Loucy (cell line): ENCODE measurements around the gene CNTN4.

Source experiments
- H2AFZ ChIP-seq: fragments of 200-600 bp; sonication (generic); 2 replicates; pipeline ENCODE4 v1.6.0; 2016; ENCODE audit warnings: antibody characterized with exemption, mild to moderate bottlenecking, low read length, moderate library complexity
- H3F3A ChIP-seq: fragments of 200-600 bp; 2 replicates; pipeline ENCODE4 v1.6.0; 2016; ENCODE audit warnings: antibody characterized with exemption, low read depth, mild to moderate bottlenecking
- H3K27me3 ChIP-seq: fragments of 200-600 bp; sonication (generic); 2 replicates; pipeline ENCODE4 v1.6.1; 2014; ENCODE audit warnings: low read length, mild to moderate bottlenecking; ENCODE audit not compliant: insufficient read depth, poor library complexity, severe bottlenecking
- H3K36me3 ChIP-seq: fragments of 200-600 bp; sonication (generic); 2 replicates; pipeline ENCODE4 v1.6.1; 2016; ENCODE audit warnings: low read length; ENCODE audit not compliant: insufficient read depth
- H3K4me1 ChIP-seq: fragments of 200-600 bp; sonication (generic); 2 replicates; pipeline ENCODE4 v1.5.1; 2014; ENCODE audit warnings: low read length, mild to moderate bottlenecking; ENCODE audit not compliant: insufficient read depth, poor library complexity, severe bottlenecking
- H3K4me2 ChIP-seq: fragments of 200-600 bp; sonication (generic); 2 replicates; pipeline ENCODE4 v1.6.0; 2014; ENCODE audit warnings: antibody characterized with exemption, low read length, low read depth, mild to moderate bottlenecking; ENCODE audit not compliant: poor library complexity, severe bottlenecking
- H3K4me3 ChIP-seq: fragments of 200-600 bp; sonication (generic); 2 replicates; pipeline ENCODE4 v1.5.1; 2014; ENCODE audit warnings: low read length, mild to moderate bottlenecking, mixed read lengths; ENCODE audit not compliant: poor library complexity, severe bottlenecking
- H3K79me2 ChIP-seq: fragments of 200-600 bp; sonication (generic); 2 replicates; pipeline ENCODE4 v1.6.1; 2014; ENCODE audit warnings: low read length; ENCODE audit not compliant: insufficient read depth
- H3K9ac ChIP-seq: fragments of 200-600 bp; sonication (generic); 2 replicates; pipeline ENCODE4 v1.6.0; 2014; ENCODE audit warnings: mild to moderate bottlenecking, low read depth, low read length, moderate library complexity; ENCODE audit not compliant: poor library complexity, severe bottlenecking
- H3K9me2 ChIP-seq: fragments of 200-600 bp; sonication (generic); replicated peaks from 2 replicates; pipeline ENCODE4 v1.6.1; 2016; ENCODE audit warnings: low read depth, low read length, mixed read lengths
- H3K9me3 ChIP-seq: fragments of 200-600 bp; sonication (generic); 2 replicates; pipeline ENCODE4 v1.6.1; 2014; ENCODE audit warnings: mild to moderate bottlenecking, antibody characterized with exemption, low read length, low read depth; ENCODE audit not compliant: insufficient read depth
- H4K20me1 ChIP-seq: fragments of 200-600 bp; sonication (generic); 2 replicates; pipeline ENCODE4 v1.6.0; 2014; ENCODE audit warnings: antibody characterized with exemption, low read length, mild to moderate bottlenecking; ENCODE audit not compliant: insufficient read depth, poor library complexity, severe bottlenecking
- EZH2phosphoT487 ChIP-seq: fragments of 200-600 bp; IDR thresholded peaks from 2 replicates; pipeline ENCODE4 v1.6.1; 2018; ENCODE audit warnings: antibody characterized with exemption, mild to moderate bottlenecking, moderate library complexity, borderline replicate concordance
- TF ChIP-seq, protein P1 (sequence below): fragments of 200-600 bp; sonication (generic); conservative IDR thresholded peaks from 2 replicates; pipeline ENCODE4 v1.5.1; 2014; ENCODE audit warnings: mild to moderate bottlenecking, antibody characterized with exemption, low read length

The CNTN4 gene

DNA sequence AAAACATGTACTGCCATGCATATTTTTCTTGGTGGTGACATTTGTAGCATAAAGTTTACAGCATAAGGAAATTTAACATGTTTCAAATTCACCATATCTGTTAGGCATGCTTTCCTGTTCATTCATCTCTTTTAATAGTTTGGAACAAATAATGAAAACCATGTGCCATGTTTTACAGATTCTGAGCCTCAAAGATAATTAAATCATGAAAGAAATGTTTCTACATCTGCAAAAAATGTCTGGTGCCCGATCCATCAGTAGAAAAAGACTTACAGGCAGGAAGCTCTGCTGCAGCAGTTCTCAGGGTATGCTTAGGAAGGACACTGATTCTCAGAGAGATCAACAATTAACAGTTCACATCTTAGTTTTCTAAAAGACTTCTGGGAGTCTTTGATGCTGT is 695.3 kb downstream of the CNTN4 start:
- Histone ChIP-seq H4K20me1 (no peaks in the 10 kb centered on the region), H3K36me3 (no peaks in the 10 kb centered on the region), H3K4me2 (no peak overlapping the region), H3F3A (no peaks in the 10 kb centered on the region), H3K4me1 (no peaks in the 10 kb centered on the region), H3K79me2 (no peaks in the 10 kb centered on the region), H2AFZ (no peak overlapping the region), H3K4me3 (no peak overlapping the region), H3K9ac (no peak overlapping the region), H3K27me3 (no peaks in the 10 kb centered on the region), H3K9me2 (no peaks in the 10 kb centered on the region), H3K9me3 (no peaks in the 10 kb centered on the region)
- no peak for TF ChIP-seq EZH2phosphoT487
- TF ChIP-seq, protein P1, sequence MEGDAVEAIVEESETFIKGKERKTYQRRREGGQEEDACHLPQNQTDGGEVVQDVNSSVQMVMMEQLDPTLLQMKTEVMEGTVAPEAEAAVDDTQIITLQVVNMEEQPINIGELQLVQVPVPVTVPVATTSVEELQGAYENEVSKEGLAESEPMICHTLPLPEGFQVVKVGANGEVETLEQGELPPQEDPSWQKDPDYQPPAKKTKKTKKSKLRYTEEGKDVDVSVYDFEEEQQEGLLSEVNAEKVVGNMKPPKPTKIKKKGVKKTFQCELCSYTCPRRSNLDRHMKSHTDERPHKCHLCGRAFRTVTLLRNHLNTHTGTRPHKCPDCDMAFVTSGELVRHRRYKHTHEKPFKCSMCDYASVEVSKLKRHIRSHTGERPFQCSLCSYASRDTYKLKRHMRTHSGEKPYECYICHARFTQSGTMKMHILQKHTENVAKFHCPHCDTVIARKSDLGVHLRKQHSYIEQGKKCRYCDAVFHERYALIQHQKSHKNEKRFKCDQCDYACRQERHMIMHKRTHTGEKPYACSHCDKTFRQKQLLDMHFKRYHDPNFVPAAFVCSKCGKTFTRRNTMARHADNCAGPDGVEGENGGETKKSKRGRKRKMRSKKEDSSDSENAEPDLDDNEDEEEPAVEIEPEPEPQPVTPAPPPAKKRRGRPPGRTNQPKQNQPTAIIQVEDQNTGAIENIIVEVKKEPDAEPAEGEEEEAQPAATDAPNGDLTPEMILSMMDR = no peak

DNA sequence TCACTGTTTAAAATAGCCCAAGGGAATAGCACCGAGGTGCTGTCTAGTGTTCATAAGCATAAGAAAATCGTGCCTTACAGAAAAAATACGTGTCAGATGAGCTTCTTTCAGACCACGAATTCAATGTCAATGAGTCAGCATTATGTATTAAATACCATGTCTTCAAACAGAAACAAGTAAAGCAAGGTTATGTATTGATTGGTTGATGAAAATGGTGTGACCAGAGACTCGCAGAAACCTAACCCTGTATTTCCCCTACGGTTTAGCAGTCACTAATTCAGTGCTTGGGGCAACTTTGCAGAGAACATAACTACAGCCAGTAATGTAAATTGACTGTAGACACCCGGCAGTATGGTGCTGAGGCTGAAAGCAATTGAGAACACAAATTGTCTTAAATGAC is 703.8 kb downstream of the CNTN4 start:
- Histone ChIP-seq H3K9me2 (no peaks in the 10 kb centered on the region), H3K4me2 (no peak overlapping the region), H3K79me2 (no peaks in the 10 kb centered on the region), H3K9me3 (no peaks in the 10 kb centered on the region), H3K27me3 (no peaks in the 10 kb centered on the region), H3F3A (no peaks in the 10 kb centered on the region), H2AFZ (no peak overlapping the region), H4K20me1 (no peaks in the 10 kb centered on the region), H3K4me1 (no peaks in the 10 kb centered on the region), H3K9ac (no peak overlapping the region), H3K4me3 (no peak overlapping the region), H3K36me3 (no peaks in the 10 kb centered on the region)
- no peak for TF ChIP-seq EZH2phosphoT487
- TF ChIP-seq, protein P1 = no peak

DNA sequence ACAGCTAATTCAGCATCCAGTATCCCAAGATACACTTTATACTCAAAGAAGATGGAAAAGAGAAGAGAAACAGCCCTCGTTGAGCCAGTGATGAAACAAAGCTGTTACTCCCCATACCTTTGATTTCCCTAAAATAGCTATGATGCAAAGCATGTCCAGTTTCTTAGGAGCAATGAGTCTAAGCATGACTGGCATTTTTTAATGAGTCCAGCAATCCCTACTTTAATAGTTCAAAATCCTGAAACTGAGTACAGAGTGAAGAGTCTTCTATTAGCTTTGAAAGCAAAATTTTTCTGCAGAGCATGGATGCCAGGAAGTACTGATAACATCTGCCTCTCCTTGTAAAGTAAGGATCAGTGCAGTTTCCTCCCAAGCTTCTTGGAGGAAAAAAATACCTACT is 708.8 kb downstream of the CNTN4 start:
- no peaks in the 10 kb centered on the region for H3F3A ChIP-seq
- no peaks in the 10 kb centered on the region for H3K36me3 ChIP-seq
- no peak overlapping the region for H2AFZ ChIP-seq
- no peaks in the 10 kb centered on the region for H3K79me2 ChIP-seq
- TF ChIP-seq, protein P1 = no peak
- no peak for TF ChIP-seq EZH2phosphoT487
- no peaks in the 10 kb centered on the region for H3K27me3 ChIP-seq
- no peak overlapping the region for H3K9ac ChIP-seq
- H3K4me1 ChIP-seq = no peaks in the 10 kb centered on the region
- H3K4me3 ChIP-seq = no peak overlapping the region
- no peaks in the 10 kb centered on the region for H4K20me1 ChIP-seq
- H3K4me2 ChIP-seq = no peak overlapping the region
- 0 out of 2 replicates have a peak, but pooled peaks cover 2% of the 10 kb centered on the region for H3K9me3 ChIP-seq
- H3K9me2 ChIP-seq = no peaks in the 10 kb centered on the region
